Left ventricle myocardium inferior (tissue), 1 donor: Measurements from ENCODE around the gene CLDN16. TPM values are rescaled to one million over a fixed set of nuclear protein-coding genes. Genes with fewer than 3 reads are reported as not detected.

Source experiments
- DNase-seq: peaks from one replicate; pipeline ENCODE4 v3.0.0-alpha.2; 2020
- H3K27ac ChIP-seq: fragments of 200-600 bp; replicated peaks from 2 replicates; pipeline ENCODE4 v1.8.0; 2021
- H3K27me3 ChIP-seq: fragments of 200-600 bp; 2 replicates; pipeline ENCODE4 v1.8.0; 2021; ENCODE audit warnings: low read depth
- H3K36me3 ChIP-seq: fragments of 200-600 bp; 2 replicates; pipeline ENCODE4 v1.8.0; 2021
- H3K4me1 ChIP-seq: fragments of 200-600 bp; 2 replicates; pipeline ENCODE4 v1.8.0; 2021
- H3K4me3 ChIP-seq: fragments of 200-600 bp; 2 replicates; pipeline ENCODE4 v1.8.0; 2021; ENCODE audit warnings: mild to moderate bottlenecking, moderate library complexity
- H3K9me3 ChIP-seq: fragments of 200-600 bp; replicated peaks from 2 replicates; pipeline ENCODE4 v1.8.0; 2021
- intact Hi-C: fragments of 100-400 bp; cut with micrococcal nuclease; formaldehyde crosslinking; loops from one replicate; pipeline ENCODE4 v1.11.0; 2022
- total RNA-seq: library from RNA; stranded (reverse); fragmentation: NEBNext Ultra II Directional; extraction: Animal tissue kit (Norgen Biotek cat#: 25700); gene quantifications from one replicate; pipeline ENCODE4 v1.2.1, GENCODE V29; 2021
- TF ChIP-seq, protein P1 (sequence below): fragments of 200-600 bp; IDR thresholded peaks from 2 replicates; pipeline ENCODE4 v1.8.0; 2021; ENCODE audit warnings: antibody characterized with exemption, mild to moderate bottlenecking, borderline replicate concordance
- donor health status: DM: no; HTN: yes; CAD: no; lungs with severe emphysema.

The CLDN16 gene
- total RNA-seq, 1 donor from 2014 or later = not detected

DNA sequence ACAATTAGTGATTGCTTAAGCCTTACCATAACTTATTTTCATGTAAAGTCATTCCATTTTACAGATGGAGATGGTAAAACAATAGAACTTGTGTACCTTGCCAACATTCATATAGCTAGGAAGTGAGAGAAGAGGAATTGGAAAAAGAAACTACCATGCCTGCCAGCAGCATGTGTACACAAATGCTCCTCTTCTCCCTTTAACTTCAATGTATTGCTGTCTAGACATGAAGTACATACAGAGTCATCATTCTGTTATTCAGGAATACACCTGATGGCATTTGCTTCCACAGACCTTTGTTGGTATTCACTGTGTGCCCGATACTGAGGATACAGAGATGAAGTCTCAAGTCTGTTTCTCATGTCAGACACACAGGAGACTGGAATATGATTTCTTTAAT lies 68.8 kb downstream of the CLDN16 start:
- intact Hi-C loops = no loop called here

DNA sequence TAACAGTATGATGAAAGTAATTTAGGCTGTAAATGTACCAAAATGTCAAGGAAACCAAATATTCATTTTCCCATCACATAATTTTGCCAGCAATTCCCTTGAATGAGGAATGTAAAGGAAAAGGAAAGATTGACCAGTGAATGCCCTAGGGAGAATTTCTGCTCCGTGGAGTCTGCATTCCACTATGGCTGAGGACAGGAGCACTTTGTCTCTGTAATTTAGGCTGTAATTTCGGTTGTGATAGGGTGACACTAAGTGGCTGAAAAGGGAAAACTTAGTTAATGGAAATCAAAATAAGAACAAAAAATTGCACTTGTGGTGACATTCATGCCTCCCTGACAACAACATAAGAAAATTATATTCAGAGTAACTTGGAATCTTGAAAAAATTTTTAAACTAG lies 70.1 kb downstream of the CLDN16 start:
- Histone ChIP-seq H3K27ac (no peak overlapping the region), H3K9me3 (no peaks in the 10 kb centered on the region), H3K4me1 (no peaks in the 10 kb centered on the region), H3K36me3 (no peaks in the 10 kb centered on the region), H3K4me3 (no peak overlapping the region), H3K27me3 (no peaks in the 10 kb centered on the region)
- no peak for DNase-seq
- intact Hi-C loops = no loop called here
- TF ChIP-seq, protein P1, sequence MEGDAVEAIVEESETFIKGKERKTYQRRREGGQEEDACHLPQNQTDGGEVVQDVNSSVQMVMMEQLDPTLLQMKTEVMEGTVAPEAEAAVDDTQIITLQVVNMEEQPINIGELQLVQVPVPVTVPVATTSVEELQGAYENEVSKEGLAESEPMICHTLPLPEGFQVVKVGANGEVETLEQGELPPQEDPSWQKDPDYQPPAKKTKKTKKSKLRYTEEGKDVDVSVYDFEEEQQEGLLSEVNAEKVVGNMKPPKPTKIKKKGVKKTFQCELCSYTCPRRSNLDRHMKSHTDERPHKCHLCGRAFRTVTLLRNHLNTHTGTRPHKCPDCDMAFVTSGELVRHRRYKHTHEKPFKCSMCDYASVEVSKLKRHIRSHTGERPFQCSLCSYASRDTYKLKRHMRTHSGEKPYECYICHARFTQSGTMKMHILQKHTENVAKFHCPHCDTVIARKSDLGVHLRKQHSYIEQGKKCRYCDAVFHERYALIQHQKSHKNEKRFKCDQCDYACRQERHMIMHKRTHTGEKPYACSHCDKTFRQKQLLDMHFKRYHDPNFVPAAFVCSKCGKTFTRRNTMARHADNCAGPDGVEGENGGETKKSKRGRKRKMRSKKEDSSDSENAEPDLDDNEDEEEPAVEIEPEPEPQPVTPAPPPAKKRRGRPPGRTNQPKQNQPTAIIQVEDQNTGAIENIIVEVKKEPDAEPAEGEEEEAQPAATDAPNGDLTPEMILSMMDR = no peak

More for the DNA sequence above, 68.8 kb downstream of the CLDN16 start:
- DNase-seq = no peak
- Histone ChIP-seq H3K36me3 (no peaks in the 10 kb centered on the region), H3K27me3 (no peaks in the 10 kb centered on the region), H3K4me1 (no peaks in the 10 kb centered on the region), H3K27ac (no peak overlapping the region), H3K4me3 (no peak overlapping the region), H3K9me3 (no peaks in the 10 kb centered on the region)
- TF ChIP-seq, protein P1 = no peak

Other genes starting within 250 kb of the CLDN16 start
- gene CLDN1, start 65.7 kb upstream of the CLDN16 start, total RNA-seq = 0.08 TPM
- gene TMEM207, start 61.7 kb downstream of the CLDN16 start, total RNA-seq = not detected
- 5.1 TPM for gene IL1RAP, start 125.9 kb downstream of the CLDN16 start, total RNA-seq